ENCODE data around the gene ATAD3C.
"Not testable (repeated sequence)": the region's sequence is repeated elsewhere in the genome, so short reads cannot be mapped to it uniquely, and the experiment has no call there.

ATAD3C gene

GRCh38 chr1:1489861-1490260 is 40.4 kb downstream of the ATAD3C start:
- DNase-seq (ENCODE audit: insufficient read length, low spot score) (no peak), FAIRE-seq (no peak)
- no peak for TF ChIP-seq POLR2A (IDR thresholded peaks at IDR 0.05; ENCODE audit: low read depth, low read length)

GRCh38 chr1:1490633-1491230 is 41.2 kb downstream of the ATAD3C start:
- no peak for FAIRE-seq
- TF ChIP-seq TAF1 (IDR thresholded peaks at IDR 0.05; ENCODE audit: low read depth, low read length): no peak
- no peak for TF ChIP-seq PAX5 (IDR thresholded peaks at IDR 0.05; ENCODE audit: insufficient read depth, low read length, severe bottlenecking)
- no peak for TF ChIP-seq POU2F2 (IDR thresholded peaks at IDR 0.05; ENCODE audit: low read depth, low read length)
- no peak for TF ChIP-seq POLR2A (IDR thresholded peaks at IDR 0.05; ENCODE audit: low read depth, low read length)
- TF ChIP-seq SPI1 (IDR thresholded peaks at IDR 0.05; ENCODE audit: low read depth, low read length): no peak
- TF ChIP-seq POLR2AphosphoS5 (IDR thresholded peaks at IDR 0.05; ENCODE audit: low read depth, low read length): no peak
- no peak for DNase-seq (ENCODE audit: insufficient read length, low spot score)

GRCh38 chr1:1491601-1492000 is 42.1 kb downstream of the ATAD3C start:
- TF ChIP-seq POLR2AphosphoS5 (IDR thresholded peaks at IDR 0.05; ENCODE audit: low read depth, low read length) (no peak), POLR2A (IDR thresholded peaks at IDR 0.05; ENCODE audit: low read depth, low read length) (no peak), SPI1 (IDR thresholded peaks at IDR 0.05; ENCODE audit: low read depth, low read length) (no peak), TAF1 (IDR thresholded peaks at IDR 0.05; ENCODE audit: low read depth, low read length) (no peak), PAX5 (IDR thresholded peaks at IDR 0.05; ENCODE audit: insufficient read depth, low read length, severe bottlenecking) (no peak), POU2F2 (IDR thresholded peaks at IDR 0.05; ENCODE audit: low read depth, low read length) (no peak)
- DNase-seq (ENCODE audit: insufficient read length, low spot score) (no peak), FAIRE-seq (peak; percentile 52)

GRCh38 chr1:1494311-1494710 is 44.8 kb downstream of the ATAD3C start:
- FAIRE-seq: not testable (repeated sequence)

GRCh38 chr1:1495461-1495975 is 46.0 kb downstream of the ATAD3C start:
- FAIRE-seq; DNase-seq (ENCODE audit: insufficient read length, low spot score): not testable (repeated sequence)

More at GRCh38 chr1:1494311-1494710, 44.8 kb downstream of the ATAD3C start:
- not testable (repeated sequence) for DNase-seq (ENCODE audit: insufficient read length, low spot score)

- FAIRE-seq: peak; percentile 76
- DNase-seq (ENCODE audit: insufficient read length, low spot score): not testable (repeated sequence)
Measured at GRCh38 chr1:1504777-1505365, 55.4 kb downstream of the ATAD3C start.

- FAIRE-seq: peak; percentile 96
- DNase-seq (ENCODE audit: insufficient read length, low spot score): not testable (repeated sequence)
Measured at GRCh38 chr1:1505366-1505798, 55.9 kb downstream of the ATAD3C start.

GRCh38 chr1:1505801-1506200 is 56.3 kb downstream of the ATAD3C start:
- DNase-seq (ENCODE audit: insufficient read length, low spot score); FAIRE-seq: not testable (repeated sequence)

GRCh38 chr1:1507305-1507704 is 57.8 kb downstream of the ATAD3C start:
- TF ChIP-seq POLR2A (IDR thresholded peaks at IDR 0.05; ENCODE audit: low read depth, low read length) (no peak), POU2F2 (IDR thresholded peaks at IDR 0.05; ENCODE audit: low read depth, low read length) (no peak), POLR2AphosphoS5 (IDR thresholded peaks at IDR 0.05; ENCODE audit: low read depth, low read length) (no peak), SPI1 (IDR thresholded peaks at IDR 0.05; ENCODE audit: low read depth, low read length) (no peak), TAF1 (IDR thresholded peaks at IDR 0.05; ENCODE audit: low read depth, low read length) (no peak), PAX5 (IDR thresholded peaks at IDR 0.05; ENCODE audit: insufficient read depth, low read length, severe bottlenecking) (no peak)
- DNase-seq (ENCODE audit: insufficient read length, low spot score): no peak
- no peak for FAIRE-seq

- not testable (repeated sequence) for FAIRE-seq; DNase-seq (ENCODE audit: insufficient read length, low spot score)
Measured at GRCh38 chr1:1508775-1509464, 59.4 kb downstream of the ATAD3C start.

GRCh38 chr1:1509465-1509850 is 60.0 kb downstream of the ATAD3C start:
- not testable (repeated sequence) for DNase-seq (ENCODE audit: insufficient read length, low spot score); FAIRE-seq

GRCh38 chr1:1510912-1511532 is 61.5 kb downstream of the ATAD3C start:
- FAIRE-seq: peak; percentile 43
- DNase-seq (ENCODE audit: insufficient read length, low spot score): no peak
- TF ChIP-seq TAF1 (IDR thresholded peaks at IDR 0.05; ENCODE audit: low read depth, low read length): no peak
- TF ChIP-seq POU2F2 (IDR thresholded peaks at IDR 0.05; ENCODE audit: low read depth, low read length): no peak
- no peak for TF ChIP-seq POLR2AphosphoS5 (IDR thresholded peaks at IDR 0.05; ENCODE audit: low read depth, low read length)
- TF ChIP-seq PAX5 (IDR thresholded peaks at IDR 0.05; ENCODE audit: insufficient read depth, low read length, severe bottlenecking): no peak
- TF ChIP-seq POLR2A (IDR thresholded peaks at IDR 0.05; ENCODE audit: low read depth, low read length): no peak
- TF ChIP-seq SPI1 (IDR thresholded peaks at IDR 0.05; ENCODE audit: low read depth, low read length): no peak

All from GM12891 (cell line).